Loucy (cell line): ENCODE measurements around the gene GDPD5.

Source experiments
- H2AFZ ChIP-seq: fragments of 200-600 bp; sonication (generic); 2 replicates; pipeline ENCODE4 v1.6.0; 2016; ENCODE audit warnings: antibody characterized with exemption, mild to moderate bottlenecking, low read length, moderate library complexity
- H3F3A ChIP-seq: fragments of 200-600 bp; 2 replicates; pipeline ENCODE4 v1.6.0; 2016; ENCODE audit warnings: antibody characterized with exemption, low read depth, mild to moderate bottlenecking
- H3K27me3 ChIP-seq: fragments of 200-600 bp; sonication (generic); 2 replicates; pipeline ENCODE4 v1.6.1; 2014; ENCODE audit warnings: low read length, mild to moderate bottlenecking; ENCODE audit not compliant: insufficient read depth, poor library complexity, severe bottlenecking
- H3K36me3 ChIP-seq: fragments of 200-600 bp; sonication (generic); 2 replicates; pipeline ENCODE4 v1.6.1; 2016; ENCODE audit warnings: low read length; ENCODE audit not compliant: insufficient read depth
- H3K4me1 ChIP-seq: fragments of 200-600 bp; sonication (generic); 2 replicates; pipeline ENCODE4 v1.5.1; 2014; ENCODE audit warnings: low read length, mild to moderate bottlenecking; ENCODE audit not compliant: insufficient read depth, poor library complexity, severe bottlenecking
- H3K4me2 ChIP-seq: fragments of 200-600 bp; sonication (generic); 2 replicates; pipeline ENCODE4 v1.6.0; 2014; ENCODE audit warnings: antibody characterized with exemption, low read length, low read depth, mild to moderate bottlenecking; ENCODE audit not compliant: poor library complexity, severe bottlenecking
- H3K4me3 ChIP-seq: fragments of 200-600 bp; sonication (generic); 2 replicates; pipeline ENCODE4 v1.5.1; 2014; ENCODE audit warnings: low read length, mild to moderate bottlenecking, mixed read lengths; ENCODE audit not compliant: poor library complexity, severe bottlenecking
- H3K79me2 ChIP-seq: fragments of 200-600 bp; sonication (generic); 2 replicates; pipeline ENCODE4 v1.6.1; 2014; ENCODE audit warnings: low read length; ENCODE audit not compliant: insufficient read depth
- H3K9ac ChIP-seq: fragments of 200-600 bp; sonication (generic); 2 replicates; pipeline ENCODE4 v1.6.0; 2014; ENCODE audit warnings: mild to moderate bottlenecking, low read depth, low read length, moderate library complexity; ENCODE audit not compliant: poor library complexity, severe bottlenecking
- H3K9me2 ChIP-seq: fragments of 200-600 bp; sonication (generic); replicated peaks from 2 replicates; pipeline ENCODE4 v1.6.1; 2016; ENCODE audit warnings: low read depth, low read length, mixed read lengths
- H3K9me3 ChIP-seq: fragments of 200-600 bp; sonication (generic); 2 replicates; pipeline ENCODE4 v1.6.1; 2014; ENCODE audit warnings: mild to moderate bottlenecking, antibody characterized with exemption, low read length, low read depth; ENCODE audit not compliant: insufficient read depth
- H4K20me1 ChIP-seq: fragments of 200-600 bp; sonication (generic); 2 replicates; pipeline ENCODE4 v1.6.0; 2014; ENCODE audit warnings: antibody characterized with exemption, low read length, mild to moderate bottlenecking; ENCODE audit not compliant: insufficient read depth, poor library complexity, severe bottlenecking
- CTCF ChIP-seq: fragments of 200-600 bp; sonication (generic); conservative IDR thresholded peaks from 2 replicates; pipeline ENCODE4 v1.5.1; 2014; ENCODE audit warnings: mild to moderate bottlenecking, antibody characterized with exemption, low read length
- EZH2phosphoT487 ChIP-seq: fragments of 200-600 bp; IDR thresholded peaks from 2 replicates; pipeline ENCODE4 v1.6.1; 2018; ENCODE audit warnings: antibody characterized with exemption, mild to moderate bottlenecking, moderate library complexity, borderline replicate concordance

Gene GDPD5

GRCh38 chr11:75518204-75518549, 7.6 kb downstream of the GDPD5 start:
- no peak overlapping the region for H3K4me2 ChIP-seq
- no peaks in the 10 kb centered on the region for H3K79me2 ChIP-seq
- no peaks in the 10 kb centered on the region for H3K9me2 ChIP-seq
- no peaks in the 10 kb centered on the region for H3K36me3 ChIP-seq
- H2AFZ ChIP-seq: no peak overlapping the region
- TF ChIP-seq CTCF: no peak
- TF ChIP-seq EZH2phosphoT487: no peak
- H3K4me1 ChIP-seq: no peaks in the 10 kb centered on the region
- no peak overlapping the region for H3K9ac ChIP-seq
- no peaks in the 10 kb centered on the region for H4K20me1 ChIP-seq
- no peaks in the 10 kb centered on the region for H3K27me3 ChIP-seq
- no peaks in the 10 kb centered on the region for H3F3A ChIP-seq
- H3K9me3 ChIP-seq: no peaks in the 10 kb centered on the region
- no peak overlapping the region for H3K4me3 ChIP-seq

- no peaks in the 10 kb centered on the region for H4K20me1 ChIP-seq
- no peaks in the 10 kb centered on the region for H3K4me1 ChIP-seq
- H3K4me2 ChIP-seq: no peak overlapping the region
Observed at GRCh38 chr11:75516886-75517285, 8.9 kb downstream of the GDPD5 start.

GRCh38 chr11:75516140-75516539, 9.6 kb downstream of the GDPD5 start:
- H3K9ac ChIP-seq: no peak overlapping the region
- H3K27me3 ChIP-seq: no peaks in the 10 kb centered on the region
- no peaks in the 10 kb centered on the region for H3K9me3 ChIP-seq
- H3K4me3 ChIP-seq: no peak overlapping the region
- H3K4me1 ChIP-seq: no peaks in the 10 kb centered on the region
- H3K9me2 ChIP-seq: no peaks in the 10 kb centered on the region
- H3K36me3 ChIP-seq: no peaks in the 10 kb centered on the region
- H2AFZ ChIP-seq: no peak overlapping the region
- H3F3A ChIP-seq: no peaks in the 10 kb centered on the region
- H3K79me2 ChIP-seq: no peaks in the 10 kb centered on the region
- TF ChIP-seq CTCF (no peak), EZH2phosphoT487 (no peak)
- no peaks in the 10 kb centered on the region for H4K20me1 ChIP-seq
- no peak overlapping the region for H3K4me2 ChIP-seq

More at GRCh38 chr11:75516886-75517285, 8.9 kb downstream of the GDPD5 start:
- Histone ChIP-seq H3K36me3 (no peaks in the 10 kb centered on the region), H3K9me2 (no peaks in the 10 kb centered on the region), H3F3A (no peaks in the 10 kb centered on the region), H3K4me3 (no peak overlapping the region), H3K9me3 (no peaks in the 10 kb centered on the region), H2AFZ (no peak overlapping the region), H3K79me2 (no peaks in the 10 kb centered on the region), H3K9ac (no peak overlapping the region), H3K27me3 (no peaks in the 10 kb centered on the region)
- no peak for TF ChIP-seq CTCF
